Right lobe of liver (tissue), 4 donors: ENCODE data around the gene NRTN.

Experiments
- CTCF ChIP-seq, 4 donors: fragments of 200-600 bp in 3 of 4; fragments of 450-650 bp in 1 of 4; IDR thresholded peaks; one replicate each; pipeline versions ENCODE4 v1.5.1 to v1.8.0; 2016 to 2022; ENCODE audit warnings: antibody characterized with exemption in 4 of 4, mild to moderate bottlenecking in 2 of 4
- POLR2A ChIP-seq: fragments of 450-650 bp; IDR thresholded peaks from one replicate; pipeline ENCODE4 v1.6.1; 2017; ENCODE audit warnings: antibody characterized with exemption, mild to moderate bottlenecking
- donor health status: DM: no; HTN: no; CAD: no.
- donor health status: DM: no; HTN: no; CAD: no.
- donor health status: DM: no; HTN: yes; CAD: no.

GRCh38 chr19:5838353-5839064 is 33.6 kb downstream of the NRTN start:
- no peak for TF ChIP-seq CTCF (IDR thresholded peaks at IDR 0.05)
- TF ChIP-seq POLR2A: no peak
